ENCODE data around the gene ARIH1.

The ARIH1 gene

DNA sequence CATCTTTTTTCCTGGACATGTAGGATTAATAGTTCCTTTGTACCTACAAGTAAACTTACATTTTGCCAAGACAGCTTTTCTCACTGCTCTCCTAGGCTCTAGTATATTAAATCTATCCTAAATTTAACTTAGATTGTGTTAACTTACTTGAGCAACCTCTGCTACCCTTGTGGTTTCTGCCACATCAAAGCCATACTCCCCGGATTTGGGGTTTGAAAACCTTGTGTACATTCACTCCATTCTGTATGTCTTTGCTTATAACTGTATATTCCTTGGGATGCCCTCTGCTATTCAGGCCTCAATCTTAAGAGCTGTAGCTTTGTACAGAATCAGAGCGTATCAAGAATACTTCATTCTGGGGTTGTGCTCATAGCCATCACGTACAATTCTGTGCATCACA, 60.4 kb downstream of the ARIH1 start:
- DNase-seq (ENCODE audit: low read depth) = peak; percentile 6
- no peak for TF ChIP-seq CTCF (IDR thresholded peaks at IDR 0.05; ENCODE audit: insufficient read depth, low read depth, low read length, missing control alignments)
- no peak overlapping the region for H3K4me3 ChIP-seq (ENCODE audit: low read depth, low read length)

- no peak for DNase-seq (ENCODE audit: low read depth)
- TF ChIP-seq CTCF (IDR thresholded peaks at IDR 0.05; ENCODE audit: insufficient read depth, low read depth, low read length, missing control alignments) = no peak
- no peak overlapping the region for H3K4me3 ChIP-seq (ENCODE audit: low read depth, low read length)
These were observed 61.8 kb downstream of the ARIH1 start for GRCh38 chr15:72535911-72536310.

GRCh38 chr15:72536506-72536905, 62.4 kb downstream of the ARIH1 start:
- no peak for TF ChIP-seq CTCF (IDR thresholded peaks at IDR 0.05; ENCODE audit: insufficient read depth, low read depth, low read length, missing control alignments)
- no peak overlapping the region for H3K4me3 ChIP-seq (ENCODE audit: low read depth, low read length)
- DNase-seq (ENCODE audit: low read depth) = no peak

DNA sequence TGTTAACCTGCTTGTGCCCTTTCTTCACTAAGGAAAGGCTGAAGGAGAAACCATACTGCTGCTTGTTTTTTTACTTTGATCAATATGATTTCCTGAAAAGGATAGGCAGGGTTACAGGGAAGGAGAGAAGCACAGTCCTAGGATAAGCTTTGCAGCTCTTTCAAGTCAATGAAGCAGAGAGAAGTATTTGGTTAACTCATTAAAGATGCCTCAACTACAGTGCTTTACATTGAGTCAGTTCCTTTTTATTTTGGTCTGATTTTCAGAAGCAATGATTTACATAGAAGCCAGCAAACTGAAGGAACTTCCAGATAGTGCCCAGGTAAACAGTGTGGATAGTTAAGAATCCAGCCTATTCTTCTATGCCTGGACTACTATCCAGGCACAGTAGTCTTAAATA, 64.8 kb downstream of the ARIH1 start:
- no peak overlapping the region for H3K4me3 ChIP-seq (ENCODE audit: low read depth, low read length)
- no peak for DNase-seq (ENCODE audit: low read depth)
- no peak for TF ChIP-seq CTCF (IDR thresholded peaks at IDR 0.05; ENCODE audit: insufficient read depth, low read depth, low read length, missing control alignments)

GRCh38 chr15:72540606-72541237, 66.6 kb downstream of the ARIH1 start:
- no peak for TF ChIP-seq CTCF (IDR thresholded peaks at IDR 0.05; ENCODE audit: insufficient read depth, low read depth, low read length, missing control alignments)
- no peak for DNase-seq (ENCODE audit: low read depth)
- H3K4me3 ChIP-seq (ENCODE audit: low read depth, low read length) = no peak overlapping the region

DNA sequence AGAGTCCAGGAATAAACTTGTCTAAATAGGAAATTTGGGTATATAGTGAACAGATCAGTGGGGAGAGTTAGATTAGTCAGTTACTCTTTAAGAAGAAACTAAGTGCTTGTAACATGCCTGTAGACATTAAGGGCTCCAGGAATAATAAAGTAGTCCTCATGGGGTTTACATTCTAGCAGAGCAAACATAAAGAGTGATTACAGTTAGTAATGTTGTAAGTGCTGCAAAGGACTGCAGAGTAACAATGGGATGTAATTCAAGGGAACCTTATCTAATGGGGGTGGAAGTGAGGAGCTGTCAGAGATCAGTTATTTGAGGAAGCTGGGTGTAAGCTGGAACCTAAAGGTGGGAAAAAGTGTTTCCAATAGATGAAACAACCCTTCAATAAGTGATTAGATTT, 67.5 kb downstream of the ARIH1 start:
- no peak for TF ChIP-seq CTCF (IDR thresholded peaks at IDR 0.05; ENCODE audit: insufficient read depth, low read depth, low read length, missing control alignments)
- H3K4me3 ChIP-seq (ENCODE audit: low read depth, low read length) = no peak overlapping the region

DNA sequence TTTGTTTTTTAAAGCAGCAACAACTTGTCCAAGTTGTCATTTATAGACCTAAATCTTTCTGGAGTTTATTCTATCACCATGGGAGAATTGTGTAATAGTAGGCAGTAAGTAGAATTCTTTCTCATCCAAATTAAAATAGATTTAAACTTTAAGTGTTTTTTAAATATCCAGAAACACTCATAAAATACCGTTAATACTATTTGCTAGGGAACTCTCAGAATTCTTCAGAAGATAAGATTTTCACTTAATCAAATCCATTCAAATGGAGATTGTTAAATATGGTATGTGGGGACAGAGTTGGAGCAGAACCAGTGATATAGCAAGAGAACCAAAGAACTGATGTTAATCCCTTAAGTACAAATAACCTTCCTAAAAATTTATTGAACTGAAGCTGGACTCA, 71.0 kb downstream of the ARIH1 start:
- no peak for DNase-seq (ENCODE audit: low read depth)
- H3K4me3 ChIP-seq (ENCODE audit: low read depth, low read length) = no peak overlapping the region
- TF ChIP-seq CTCF (IDR thresholded peaks at IDR 0.05; ENCODE audit: insufficient read depth, low read depth, low read length, missing control alignments) = no peak

More for the DNA sequence above, 67.5 kb downstream of the ARIH1 start:
- no peak for DNase-seq (ENCODE audit: low read depth)
